ENCODE results near the gene TMEM170A. TPM values are rescaled to one million over a fixed set of nuclear protein-coding genes. Genes with fewer than 3 reads are reported as not detected.
A peak's percentile ranks its signal among the peaks of the same experiment; 100 is the strongest.

Gene TMEM170A
- total RNA-seq, 1 experiment from 2014 or later: 45.6 TPM

DNA sequence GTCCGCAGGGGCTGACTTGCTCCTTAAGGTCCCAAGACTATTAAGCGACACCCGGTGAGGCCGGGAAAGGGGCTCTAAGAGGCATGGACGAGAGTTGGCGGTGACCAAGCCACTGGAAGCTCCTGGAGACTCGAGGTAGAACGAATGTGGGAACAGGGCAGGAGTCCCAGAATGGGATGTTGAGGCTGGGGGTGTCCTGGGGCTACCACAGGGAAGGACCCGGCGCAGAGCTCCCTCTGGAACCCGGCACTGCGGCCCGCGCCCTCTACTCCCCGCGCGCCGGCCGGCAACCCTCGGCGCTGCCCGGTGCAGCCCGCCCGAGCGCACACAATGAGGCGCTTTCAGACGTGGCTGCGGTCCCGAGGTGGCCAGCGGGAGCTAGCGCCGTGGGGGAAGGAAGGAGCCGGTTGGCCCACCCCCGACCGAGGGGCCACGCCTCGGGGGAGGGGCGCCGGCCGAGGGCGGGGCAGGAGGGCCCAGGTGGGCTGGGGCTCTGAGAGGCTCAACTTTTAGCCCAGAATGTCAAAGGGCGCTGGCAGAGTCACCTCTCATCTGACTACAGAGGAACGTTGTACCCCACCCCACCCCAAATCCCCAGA lies 30.7 kb upstream of the TMEM170A start, which contains the start of gene CHST6:
CHST6 (minus strand) TSS at position 366 of the 599 bp plus-strand sequence. CDS start 15,613 bp downstream, outside the sequence.
- Mint-ChIP-seq H3K4me1 (peaks cover 19% of the 10 kb centered on the region), H3K4me3 (peak within 1 kb of the TSS; percentile 93), H3K9me3 (no peaks in the 10 kb centered on the region), H3K27ac (0 out of 2 replicates have a peak within 1 kb of the TSS, but pooled peaks have one; percentile 76), H3K36me3 (no peaks in the 10 kb centered on the region), H3K27me3 (ENCODE audit: low read depth) (peaks cover 13% of the 10 kb centered on the region)
- CTCF ChIA-PET: interaction anchor here (0.6 to 4.8 kb wide), 16 partner anchors 19 to 384 kb away, joined by 3 to 91 read pairs (median 4); partner anchors contain the start of genes GABARAPL2 and TMEM170A
- DNase-seq (ENCODE audit: low spot score) (peak; percentile 82), ATAC-seq (peak; percentile 85)
- POLR2A ChIA-PET: interaction anchor here (0.6 to 2.1 kb wide), 10 partner anchors 13 to 229 kb away, joined by 3 to 24 read pairs (median 4); partner anchors contain the start of genes CFDP1, GABARAPL2, KARS1 and TERF2IP
- no peak for TF ChIP-seq EMX1 (CRISPR knock-in tag; IDR thresholded peaks at IDR 0.05)
- TF ChIP-seq, protein P1, sequence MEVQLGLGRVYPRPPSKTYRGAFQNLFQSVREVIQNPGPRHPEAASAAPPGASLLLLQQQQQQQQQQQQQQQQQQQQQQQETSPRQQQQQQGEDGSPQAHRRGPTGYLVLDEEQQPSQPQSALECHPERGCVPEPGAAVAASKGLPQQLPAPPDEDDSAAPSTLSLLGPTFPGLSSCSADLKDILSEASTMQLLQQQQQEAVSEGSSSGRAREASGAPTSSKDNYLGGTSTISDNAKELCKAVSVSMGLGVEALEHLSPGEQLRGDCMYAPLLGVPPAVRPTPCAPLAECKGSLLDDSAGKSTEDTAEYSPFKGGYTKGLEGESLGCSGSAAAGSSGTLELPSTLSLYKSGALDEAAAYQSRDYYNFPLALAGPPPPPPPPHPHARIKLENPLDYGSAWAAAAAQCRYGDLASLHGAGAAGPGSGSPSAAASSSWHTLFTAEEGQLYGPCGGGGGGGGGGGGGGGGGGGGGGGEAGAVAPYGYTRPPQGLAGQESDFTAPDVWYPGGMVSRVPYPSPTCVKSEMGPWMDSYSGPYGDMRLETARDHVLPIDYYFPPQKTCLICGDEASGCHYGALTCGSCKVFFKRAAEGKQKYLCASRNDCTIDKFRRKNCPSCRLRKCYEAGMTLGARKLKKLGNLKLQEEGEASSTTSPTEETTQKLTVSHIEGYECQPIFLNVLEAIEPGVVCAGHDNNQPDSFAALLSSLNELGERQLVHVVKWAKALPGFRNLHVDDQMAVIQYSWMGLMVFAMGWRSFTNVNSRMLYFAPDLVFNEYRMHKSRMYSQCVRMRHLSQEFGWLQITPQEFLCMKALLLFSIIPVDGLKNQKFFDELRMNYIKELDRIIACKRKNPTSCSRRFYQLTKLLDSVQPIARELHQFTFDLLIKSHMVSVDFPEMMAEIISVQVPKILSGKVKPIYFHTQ (CRISPR knock-in tag; IDR thresholded peaks at IDR 0.05): no peak
- TF ChIP-seq ZNF512 (CRISPR knock-in tag; IDR thresholded peaks at IDR 0.05; ENCODE audit: borderline replicate concordance): no peak
- no peak for TF ChIP-seq JAZF1 (CRISPR knock-in tag; IDR thresholded peaks at IDR 0.05)
- no peak for TF ChIP-seq HMGA2 (CRISPR knock-in tag; IDR thresholded peaks at IDR 0.05)
- TF ChIP-seq, protein P2, sequence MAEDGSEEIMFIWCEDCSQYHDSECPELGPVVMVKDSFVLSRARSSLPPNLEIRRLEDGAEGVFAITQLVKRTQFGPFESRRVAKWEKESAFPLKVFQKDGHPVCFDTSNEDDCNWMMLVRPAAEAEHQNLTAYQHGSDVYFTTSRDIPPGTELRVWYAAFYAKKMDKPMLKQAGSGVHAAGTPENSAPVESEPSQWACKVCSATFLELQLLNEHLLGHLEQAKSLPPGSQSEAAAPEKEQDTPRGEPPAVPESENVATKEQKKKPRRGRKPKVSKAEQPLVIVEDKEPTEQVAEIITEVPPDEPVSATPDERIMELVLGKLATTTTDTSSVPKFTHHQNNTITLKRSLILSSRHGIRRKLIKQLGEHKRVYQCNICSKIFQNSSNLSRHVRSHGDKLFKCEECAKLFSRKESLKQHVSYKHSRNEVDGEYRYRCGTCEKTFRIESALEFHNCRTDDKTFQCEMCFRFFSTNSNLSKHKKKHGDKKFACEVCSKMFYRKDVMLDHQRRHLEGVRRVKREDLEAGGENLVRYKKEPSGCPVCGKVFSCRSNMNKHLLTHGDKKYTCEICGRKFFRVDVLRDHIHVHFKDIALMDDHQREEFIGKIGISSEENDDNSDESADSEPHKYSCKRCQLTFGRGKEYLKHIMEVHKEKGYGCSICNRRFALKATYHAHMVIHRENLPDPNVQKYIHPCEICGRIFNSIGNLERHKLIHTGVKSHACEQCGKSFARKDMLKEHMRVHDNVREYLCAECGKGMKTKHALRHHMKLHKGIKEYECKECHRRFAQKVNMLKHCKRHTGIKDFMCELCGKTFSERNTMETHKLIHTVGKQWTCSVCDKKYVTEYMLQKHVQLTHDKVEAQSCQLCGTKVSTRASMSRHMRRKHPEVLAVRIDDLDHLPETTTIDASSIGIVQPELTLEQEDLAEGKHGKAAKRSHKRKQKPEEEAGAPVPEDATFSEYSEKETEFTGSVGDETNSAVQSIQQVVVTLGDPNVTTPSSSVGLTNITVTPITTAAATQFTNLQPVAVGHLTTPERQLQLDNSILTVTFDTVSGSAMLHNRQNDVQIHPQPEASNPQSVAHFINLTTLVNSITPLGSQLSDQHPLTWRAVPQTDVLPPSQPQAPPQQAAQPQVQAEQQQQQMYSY (CRISPR knock-in tag; IDR thresholded peaks at IDR 0.05): no peak
- no peak for TF ChIP-seq JUN (CRISPR knock-in tag; IDR thresholded peaks at IDR 0.05)
- peak; percentile 50; the same call in 1 of the 2 replicates for TF ChIP-seq ZBTB21 (CRISPR knock-in tag; IDR thresholded peaks at IDR 0.05; ENCODE audit: borderline replicate concordance)
- TF ChIP-seq PRRX2 (CRISPR knock-in tag; IDR thresholded peaks at IDR 0.05): no peak
- no peak for TF ChIP-seq SOX15 (CRISPR knock-in tag; IDR thresholded peaks at IDR 0.05)
- TF ChIP-seq TP53 (CRISPR knock-in tag; IDR thresholded peaks at IDR 0.05): no peak
- TF ChIP-seq CREB1 (CRISPR knock-in tag; IDR thresholded peaks at IDR 0.05): no peak
- TF ChIP-seq, protein P3, sequence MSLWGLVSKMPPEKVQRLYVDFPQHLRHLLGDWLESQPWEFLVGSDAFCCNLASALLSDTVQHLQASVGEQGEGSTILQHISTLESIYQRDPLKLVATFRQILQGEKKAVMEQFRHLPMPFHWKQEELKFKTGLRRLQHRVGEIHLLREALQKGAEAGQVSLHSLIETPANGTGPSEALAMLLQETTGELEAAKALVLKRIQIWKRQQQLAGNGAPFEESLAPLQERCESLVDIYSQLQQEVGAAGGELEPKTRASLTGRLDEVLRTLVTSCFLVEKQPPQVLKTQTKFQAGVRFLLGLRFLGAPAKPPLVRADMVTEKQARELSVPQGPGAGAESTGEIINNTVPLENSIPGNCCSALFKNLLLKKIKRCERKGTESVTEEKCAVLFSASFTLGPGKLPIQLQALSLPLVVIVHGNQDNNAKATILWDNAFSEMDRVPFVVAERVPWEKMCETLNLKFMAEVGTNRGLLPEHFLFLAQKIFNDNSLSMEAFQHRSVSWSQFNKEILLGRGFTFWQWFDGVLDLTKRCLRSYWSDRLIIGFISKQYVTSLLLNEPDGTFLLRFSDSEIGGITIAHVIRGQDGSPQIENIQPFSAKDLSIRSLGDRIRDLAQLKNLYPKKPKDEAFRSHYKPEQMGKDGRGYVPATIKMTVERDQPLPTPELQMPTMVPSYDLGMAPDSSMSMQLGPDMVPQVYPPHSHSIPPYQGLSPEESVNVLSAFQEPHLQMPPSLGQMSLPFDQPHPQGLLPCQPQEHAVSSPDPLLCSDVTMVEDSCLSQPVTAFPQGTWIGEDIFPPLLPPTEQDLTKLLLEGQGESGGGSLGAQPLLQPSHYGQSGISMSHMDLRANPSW (CRISPR knock-in tag; conservative IDR thresholded peaks at IDR 0.05; ENCODE audit: low read depth): 0 out of 2 replicates have a peak, but pooled peaks have one; percentile 18
- TF ChIP-seq RORB (CRISPR knock-in tag; IDR thresholded peaks at IDR 0.05): no peak
- no peak for TF ChIP-seq MAX (CRISPR knock-in tag; IDR thresholded peaks at IDR 0.05)
- no peak for TF ChIP-seq ZNF423 (CRISPR knock-in tag; IDR thresholded peaks at IDR 0.05)
- peak; percentile 60; the same call in 1 of the 2 replicates for TF ChIP-seq CBFB (CRISPR knock-in tag; IDR thresholded peaks at IDR 0.05; ENCODE audit: low read depth)
- peak; percentile 9; the same call in 1 of the 2 replicates for TF ChIP-seq ZNF232 (CRISPR knock-in tag; IDR thresholded peaks at IDR 0.05)
- TF ChIP-seq NFATC4 (CRISPR knock-in tag; IDR thresholded peaks at IDR 0.05): no peak
- TF ChIP-seq, protein P4, sequence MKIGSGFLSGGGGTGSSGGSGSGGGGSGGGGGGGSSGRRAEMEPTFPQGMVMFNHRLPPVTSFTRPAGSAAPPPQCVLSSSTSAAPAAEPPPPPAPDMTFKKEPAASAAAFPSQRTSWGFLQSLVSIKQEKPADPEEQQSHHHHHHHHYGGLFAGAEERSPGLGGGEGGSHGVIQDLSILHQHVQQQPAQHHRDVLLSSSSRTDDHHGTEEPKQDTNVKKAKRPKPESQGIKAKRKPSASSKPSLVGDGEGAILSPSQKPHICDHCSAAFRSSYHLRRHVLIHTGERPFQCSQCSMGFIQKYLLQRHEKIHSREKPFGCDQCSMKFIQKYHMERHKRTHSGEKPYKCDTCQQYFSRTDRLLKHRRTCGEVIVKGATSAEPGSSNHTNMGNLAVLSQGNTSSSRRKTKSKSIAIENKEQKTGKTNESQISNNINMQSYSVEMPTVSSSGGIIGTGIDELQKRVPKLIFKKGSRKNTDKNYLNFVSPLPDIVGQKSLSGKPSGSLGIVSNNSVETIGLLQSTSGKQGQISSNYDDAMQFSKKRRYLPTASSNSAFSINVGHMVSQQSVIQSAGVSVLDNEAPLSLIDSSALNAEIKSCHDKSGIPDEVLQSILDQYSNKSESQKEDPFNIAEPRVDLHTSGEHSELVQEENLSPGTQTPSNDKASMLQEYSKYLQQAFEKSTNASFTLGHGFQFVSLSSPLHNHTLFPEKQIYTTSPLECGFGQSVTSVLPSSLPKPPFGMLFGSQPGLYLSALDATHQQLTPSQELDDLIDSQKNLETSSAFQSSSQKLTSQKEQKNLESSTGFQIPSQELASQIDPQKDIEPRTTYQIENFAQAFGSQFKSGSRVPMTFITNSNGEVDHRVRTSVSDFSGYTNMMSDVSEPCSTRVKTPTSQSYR (CRISPR knock-in tag; IDR thresholded peaks at IDR 0.05): no peak
- no peak for TF ChIP-seq NR1H2 (CRISPR knock-in tag; IDR thresholded peaks at IDR 0.05)

Measured in WTC11 (cell line).